Measurements from ENCODE around the gene BLOC1S1. TPM values are rescaled to one million over a fixed set of nuclear protein-coding genes. Genes with fewer than 3 reads are reported as not detected.

Gene BLOC1S1
- total RNA-seq, 4 donors from 2014 or later = 255 to 434 (median 300) TPM

- peaks cover 0 to 20% of the 10 kb centered on the region in 2 donors for H3K36me3 ChIP-seq
- in situ Hi-C loops (cut with MboI; ENCODE audit: low sequenced_read_pairs in 4 of 4) (loop anchor here in 1 of 4 donors (10.0 kb wide), 2 partner anchors 55 to 95 kb away; partner anchors contain the start of gene DNAJC14), intact Hi-C loops (cut with DNase I; ENCODE audit: low total_unique reads) (loop anchor here (1.0 to 10.0 kb wide), 8 partner anchors 87 to 1735 kb away; partner anchors contain the start of genes BAZ2A, NAB2, NACA and RAB5B)
- TF ChIP-seq CTCF (IDR thresholded peaks at IDR 0.05 in 4 of 5, conservative IDR thresholded peaks at IDR 0.05 in 1 of 5) = no peak
- peak in 1 of 2 donors; percentile 44 for TF ChIP-seq POLR2A (IDR thresholded peaks at IDR 0.05)
- peak overlapping the region; percentile 99 to 100 (median 99) for H3K27ac ChIP-seq
- no peaks in the 10 kb centered on the region for H3K27me3 ChIP-seq
- peaks cover 21 to 29% of the 10 kb centered on the region in 2 donors for H3K4me1 ChIP-seq
- H3K4me3 ChIP-seq = peak overlapping the region; percentile 84 to 96 (median 92)
- peak; percentile 2 to 3 for ATAC-seq
- no peaks in the 10 kb centered on the region for H3K9me3 ChIP-seq
- no peak for DNase-seq
Measured at GRCh38 chr12:55729819-55730818, 14.3 kb downstream of the BLOC1S1 start.

GRCh38 chr12:55732288-55732687 lies 16.4 kb downstream of the BLOC1S1 start:
- H3K27ac ChIP-seq = no peak overlapping the region
- H3K27me3 ChIP-seq = no peaks in the 10 kb centered on the region
- no peak overlapping the region for H3K4me3 ChIP-seq
- DNase-seq (no peak), ATAC-seq (no peak)
- H3K36me3 ChIP-seq = no peaks in the 10 kb centered on the region
- H3K4me1 ChIP-seq = peaks cover 11 to 19% of the 10 kb centered on the region in 2 donors
- in situ Hi-C loops (cut with MboI; ENCODE audit: low sequenced_read_pairs in 4 of 4) (loop anchor here in 1 of 4 donors (10.0 kb wide), 1 partner anchor 93 kb away; the partner anchor contains the start of gene DNAJC14), intact Hi-C loops (cut with DNase I; ENCODE audit: low total_unique reads) (no loop called here)
- no peaks in the 10 kb centered on the region for H3K9me3 ChIP-seq
- no peak for TF ChIP-seq CTCF (IDR thresholded peaks at IDR 0.05 in 4 of 5, conservative IDR thresholded peaks at IDR 0.05 in 1 of 5)
- no peak for TF ChIP-seq POLR2A (IDR thresholded peaks at IDR 0.05)

GRCh38 chr12:55733021-55733555 lies 17.2 kb downstream of the BLOC1S1 start:
- H3K9me3 ChIP-seq = no peaks in the 10 kb centered on the region
- no peak overlapping the region for H3K4me3 ChIP-seq
- H3K36me3 ChIP-seq = no peaks in the 10 kb centered on the region
- DNase-seq = no peak
- H3K27ac ChIP-seq = no peak overlapping the region
- H3K4me1 ChIP-seq = peaks cover 11 to 14% of the 10 kb centered on the region in 2 donors
- H3K27me3 ChIP-seq = no peaks in the 10 kb centered on the region
- intact Hi-C loops (cut with DNase I; ENCODE audit: low total_unique reads) (no loop called here), in situ Hi-C loops (cut with MboI; ENCODE audit: low sequenced_read_pairs in 4 of 4) (loop anchor here in 1 of 4 donors (10.0 kb wide), 1 partner anchor 92 kb away; the partner anchor contains the start of gene DNAJC14)
- no peak for ATAC-seq
- TF ChIP-seq POLR2A (IDR thresholded peaks at IDR 0.05) (no peak), CTCF (IDR thresholded peaks at IDR 0.05 in 4 of 5, conservative IDR thresholded peaks at IDR 0.05 in 1 of 5) (no peak)

GRCh38 chr12:55733858-55734257 lies 18.0 kb downstream of the BLOC1S1 start:
- in situ Hi-C loops (cut with MboI; ENCODE audit: low sequenced_read_pairs in 4 of 4) = loop anchor here in 1 of 4 donors (10.0 kb wide), 1 partner anchor 91 kb away; the partner anchor contains the start of gene DNAJC14
- intact Hi-C loops (cut with DNase I; ENCODE audit: low total_unique reads) = no loop called here

More at GRCh38 chr12:55733858-55734257, 18.0 kb downstream of the BLOC1S1 start:
- no peak overlapping the region for H3K27ac ChIP-seq
- DNase-seq (no peak), ATAC-seq (no peak)
- no peaks in the 10 kb centered on the region for H3K36me3 ChIP-seq
- no peaks in the 10 kb centered on the region for H3K9me3 ChIP-seq
- no peaks in the 10 kb centered on the region for H3K27me3 ChIP-seq
- no peak overlapping the region for H3K4me3 ChIP-seq
- H3K4me1 ChIP-seq = peaks cover 17 to 19% of the 10 kb centered on the region in 2 donors
- TF ChIP-seq CTCF (IDR thresholded peaks at IDR 0.05 in 4 of 5, conservative IDR thresholded peaks at IDR 0.05 in 1 of 5) = no peak
- TF ChIP-seq POLR2A (IDR thresholded peaks at IDR 0.05) = no peak

Data from gastrocnemius medialis (tissue), 4 donors.